HepG2 (cell line): ENCODE measurements around the gene RNF6. TPM values are rescaled to one million over a fixed set of nuclear protein-coding genes. Genes with fewer than 3 reads are reported as not detected.
A peak's percentile ranks its signal among the peaks of the same experiment; 100 is the strongest.

Source experiments
- ARHGAP35 ChIP-seq: sonication (generic); formaldehyde crosslinking; IDR thresholded peaks from 2 replicates; pipeline ENCODE4 v1.9.0; 2022; ENCODE audit warnings: mild to moderate bottlenecking, inconsistent platforms, moderate library complexity, missing genetic modification reagents, borderline replicate concordance
- DNMT1 ChIP-seq: sonication (generic); formaldehyde crosslinking; IDR thresholded peaks from 2 replicates; pipeline ENCODE4 v1.5.1; 2020; ENCODE audit warnings: mild to moderate bottlenecking, missing genetic modification reagents
- DR1 ChIP-seq: sonication (generic); formaldehyde crosslinking; IDR thresholded peaks from 2 replicates; pipeline ENCODE4 v1.8.0; 2021; ENCODE audit warnings: mild to moderate bottlenecking, missing genetic modification reagents, inconsistent platforms
- EEA1 ChIP-seq: sonication (generic); formaldehyde crosslinking; IDR thresholded peaks from 2 replicates; pipeline ENCODE4 v1.5.1; 2020; ENCODE audit warnings: mild to moderate bottlenecking, missing genetic modification reagents, borderline replicate concordance
- EED ChIP-seq: sonication (generic); formaldehyde crosslinking; IDR thresholded peaks from 2 replicates; pipeline ENCODE4 v1.5.0; 2020; ENCODE audit warnings: mild to moderate bottlenecking, missing genetic modification reagents
- EHMT2 ChIP-seq: fragments of 200-600 bp; sonication (generic); IDR thresholded peaks from 2 replicates; pipeline ENCODE4 v1.7.0; 2017; ENCODE audit warnings: antibody characterized with exemption, low read depth, low read length, borderline replicate concordance
- ETS1 ChIP-seq: sonication (generic); formaldehyde crosslinking; IDR thresholded peaks from 2 replicates; pipeline ENCODE4 v1.4.0; 2020; ENCODE audit warnings: missing genetic modification reagents
- HNRNPLL ChIP-seq: fragments of 200-400 bp; formaldehyde crosslinking; IDR thresholded peaks from 2 replicates; pipeline ENCODE4 v1.6.1; 2017; ENCODE audit warnings: mild to moderate bottlenecking, low read depth, low read length; ENCODE audit not compliant: poor library complexity, severe bottlenecking
- KDM5A ChIP-seq: fragments of 200-600 bp; sonication (generic); IDR thresholded peaks from 2 replicates; pipeline ENCODE4 v1.7.0; 2018; ENCODE audit warnings: antibody characterized with exemption, mild to moderate bottlenecking, low read length, borderline replicate concordance
- KMT2A ChIP-seq: sonication (generic); formaldehyde crosslinking; IDR thresholded peaks from 2 replicates; pipeline ENCODE4 v1.4.0; 2020; ENCODE audit warnings: missing genetic modification reagents
- MED1 ChIP-seq: sonication (generic); formaldehyde crosslinking; IDR thresholded peaks from 2 replicates; pipeline ENCODE4 v1.4.0; 2020; ENCODE audit warnings: missing genetic modification reagents
- NFE2L1 ChIP-seq: sonication (generic); formaldehyde crosslinking; IDR thresholded peaks from 2 replicates; pipeline ENCODE4 v1.4.0; 2020; ENCODE audit warnings: missing genetic modification reagents, mild to moderate bottlenecking, borderline replicate concordance
- RAD21 ChIP-seq: fragments of 450-650 bp; formaldehyde crosslinking; IDR thresholded peaks from 2 replicates; pipeline ENCODE4 v1.5.0; 2020; ENCODE audit warnings: mild to moderate bottlenecking
- RXRA ChIP-seq: sonication (generic); formaldehyde crosslinking; IDR thresholded peaks from 2 replicates; pipeline ENCODE4 v1.5.1; 2020; ENCODE audit warnings: missing genetic modification reagents
- SMC3 ChIP-seq: IDR thresholded peaks from 2 replicates; pipeline ENCODE4 v1.6.1; 2011; ENCODE audit warnings: low read length, improper control_type of control experiment
- SNRNP70 ChIP-seq: fragments of 200-400 bp; formaldehyde crosslinking; IDR thresholded peaks from 2 replicates; pipeline ENCODE4 v1.6.1; 2017; ENCODE audit warnings: mild to moderate bottlenecking, low read depth, low read length, moderate library complexity
- SP4 ChIP-seq: sonication (generic); formaldehyde crosslinking; IDR thresholded peaks from 2 replicates; pipeline ENCODE4 v1.8.1; 2023; ENCODE audit warnings: mild to moderate bottlenecking, missing genetic modification reagents
- TAF1 ChIP-seq: sonication (generic); formaldehyde crosslinking; IDR thresholded peaks from 2 replicates; pipeline ENCODE4 v1.4.0; 2020; ENCODE audit warnings: missing genetic modification reagents
- TCF7 ChIP-seq: sonication (generic); IDR thresholded peaks from 2 replicates; pipeline ENCODE4 v1.6.1; 2016; ENCODE audit warnings: antibody characterized with exemption, low read depth
- ZFP36L2 ChIP-seq: sonication (generic); formaldehyde crosslinking; IDR thresholded peaks from 2 replicates; pipeline ENCODE4 v1.4.0; 2020; ENCODE audit warnings: missing genetic modification reagents
- ZNF205 ChIP-seq: IDR thresholded peaks from 2 replicates; pipeline ENCODE4 v1.6.1; 2018; ENCODE audit warnings: missing biosample characterization, missing genetic modification reagents
- ZNF616 ChIP-seq: sonication (generic); formaldehyde crosslinking; IDR thresholded peaks from 2 replicates; pipeline ENCODE4 v1.5.0; 2020; ENCODE audit warnings: low read depth, mild to moderate bottlenecking, missing genetic modification reagents
- ZNF7 ChIP-seq: IDR thresholded peaks from 2 replicates; pipeline ENCODE4 v1.6.1; 2016; ENCODE audit warnings: missing biosample characterization, missing genetic modification reagents
- ZNF724P ChIP-seq: sonication (generic); formaldehyde crosslinking; IDR thresholded peaks from 2 replicates; pipeline ENCODE4 v1.8.0; 2022; ENCODE audit warnings: missing genetic modification reagents, borderline replicate concordance
- polyA plus RNA-seq, 8 experiments: library from polyadenylated mRNA; depleted of rRNA in 3 of 8; stranded (reverse) in 7 of 8; unstranded in 1 of 8; fragments of >200 nt; fragmentation: Illumina TruSeq in 4 of 8; extraction: Trizol in 4 of 8; gene quantifications; 2 replicates each; pipeline versions ENCODE4 v1.2.1 to v1.2.3, GENCODE V29; 2011 to 2016; ENCODE audit warnings: low read depth in 4 of 8, missing spikeins in 1 of 8, mixed read lengths in 1 of 8; ENCODE audit not compliant: insufficient read depth in 1 of 8
- total RNA-seq, 5 experiments: library from RNA; depleted of rRNA; stranded (reverse); fragments of >200 nt; fragmentation: Illumina TruSeq; extraction: Trizol; gene quantifications; 2 replicates each; pipeline ENCODE4 v1.2.3, GENCODE V29; 2016; ENCODE audit warnings: low read depth in 1 of 5
- TF ChIP-seq, protein P1 (sequence below): sonication (generic); formaldehyde crosslinking; IDR thresholded peaks from 2 replicates; pipeline ENCODE4; 2020; ENCODE audit warnings: missing genetic modification reagents, mild to moderate bottlenecking, borderline replicate concordance
- TF ChIP-seq, protein P2 (sequence below): sonication (generic); formaldehyde crosslinking; IDR thresholded peaks from 2 replicates; pipeline ENCODE4 v1.5.1; 2020; ENCODE audit warnings: mild to moderate bottlenecking, moderate library complexity, missing genetic modification reagents

The RNF6 gene
- total and polyA plus RNA-seq, 2 of the 13 experiments (the other 11 are each of a cell fraction or from before 2014, with no cell fraction given): 14.6 to 36.8 TPM

GRCh38 chr13:26221721-26222519 lies at the start of gene RNF6 (continued):
- TF ChIP-seq, protein P1, sequence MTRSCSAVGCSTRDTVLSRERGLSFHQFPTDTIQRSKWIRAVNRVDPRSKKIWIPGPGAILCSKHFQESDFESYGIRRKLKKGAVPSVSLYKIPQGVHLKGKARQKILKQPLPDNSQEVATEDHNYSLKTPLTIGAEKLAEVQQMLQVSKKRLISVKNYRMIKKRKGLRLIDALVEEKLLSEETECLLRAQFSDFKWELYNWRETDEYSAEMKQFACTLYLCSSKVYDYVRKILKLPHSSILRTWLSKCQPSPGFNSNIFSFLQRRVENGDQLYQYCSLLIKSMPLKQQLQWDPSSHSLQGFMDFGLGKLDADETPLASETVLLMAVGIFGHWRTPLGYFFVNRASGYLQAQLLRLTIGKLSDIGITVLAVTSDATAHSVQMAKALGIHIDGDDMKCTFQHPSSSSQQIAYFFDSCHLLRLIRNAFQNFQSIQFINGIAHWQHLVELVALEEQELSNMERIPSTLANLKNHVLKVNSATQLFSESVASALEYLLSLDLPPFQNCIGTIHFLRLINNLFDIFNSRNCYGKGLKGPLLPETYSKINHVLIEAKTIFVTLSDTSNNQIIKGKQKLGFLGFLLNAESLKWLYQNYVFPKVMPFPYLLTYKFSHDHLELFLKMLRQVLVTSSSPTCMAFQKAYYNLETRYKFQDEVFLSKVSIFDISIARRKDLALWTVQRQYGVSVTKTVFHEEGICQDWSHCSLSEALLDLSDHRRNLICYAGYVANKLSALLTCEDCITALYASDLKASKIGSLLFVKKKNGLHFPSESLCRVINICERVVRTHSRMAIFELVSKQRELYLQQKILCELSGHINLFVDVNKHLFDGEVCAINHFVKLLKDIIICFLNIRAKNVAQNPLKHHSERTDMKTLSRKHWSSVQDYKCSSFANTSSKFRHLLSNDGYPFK (CRISPR knock-in tag): peak; percentile 54; the same call in 1 of the 2 replicates
- TF ChIP-seq EHMT2 (peak; percentile 89; the same call in 1 of the 2 replicates), ARHGAP35 (CRISPR knock-in tag) (peak; percentile 42; the same call in 1 of the 2 replicates), RXRA (CRISPR knock-in tag) (peak; percentile 61; the same call in 1 of the 2 replicates), KMT2A (CRISPR knock-in tag) (peak; percentile 93), ZNF616 (CRISPR knock-in tag) (peak; percentile 54; the same call in 1 of the 2 replicates), EED (CRISPR knock-in tag) (peak; percentile 93), NFE2L1 (CRISPR knock-in tag) (no peak), ZNF724P (CRISPR knock-in tag) (peak; percentile 88; the same call in 1 of the 2 replicates), HNRNPLL (peak; percentile 84), RAD21 (CRISPR knock-in tag) (0 out of 2 replicates have a peak, but pooled peaks have one; percentile 26), SNRNP70 (no peak), MED1 (CRISPR knock-in tag) (peak; percentile 70), TAF1 (CRISPR knock-in tag) (peak; percentile 92), ZNF205 (no peak), EEA1 (peak; percentile 54), ZFP36L2 (CRISPR knock-in tag) (no peak), ETS1 (CRISPR knock-in tag) (no peak), SP4 (peak; percentile 21; the same call in 1 of the 2 replicates), KDM5A (peak; percentile 96), DR1 (CRISPR knock-in tag) (peak; percentile 65), DNMT1 (no peak), SMC3 (no peak), ZNF7 (0 out of 2 replicates have a peak, but pooled peaks have one; percentile 16), TCF7 (no peak)
- TF ChIP-seq, protein P2, sequence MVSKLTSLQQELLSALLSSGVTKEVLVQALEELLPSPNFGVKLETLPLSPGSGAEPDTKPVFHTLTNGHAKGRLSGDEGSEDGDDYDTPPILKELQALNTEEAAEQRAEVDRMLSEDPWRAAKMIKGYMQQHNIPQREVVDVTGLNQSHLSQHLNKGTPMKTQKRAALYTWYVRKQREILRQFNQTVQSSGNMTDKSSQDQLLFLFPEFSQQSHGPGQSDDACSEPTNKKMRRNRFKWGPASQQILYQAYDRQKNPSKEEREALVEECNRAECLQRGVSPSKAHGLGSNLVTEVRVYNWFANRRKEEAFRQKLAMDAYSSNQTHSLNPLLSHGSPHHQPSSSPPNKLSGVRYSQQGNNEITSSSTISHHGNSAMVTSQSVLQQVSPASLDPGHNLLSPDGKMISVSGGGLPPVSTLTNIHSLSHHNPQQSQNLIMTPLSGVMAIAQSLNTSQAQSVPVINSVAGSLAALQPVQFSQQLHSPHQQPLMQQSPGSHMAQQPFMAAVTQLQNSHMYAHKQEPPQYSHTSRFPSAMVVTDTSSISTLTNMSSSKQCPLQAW: peak; percentile 47
